Activated T-helper 2 cell treated with anti-CD3 and anti-CD28 coated beads, Interferon-gamma antibody, Interleukin-2, Interleukin-4, amounts not matched to agents 10 μg/mL and 5 μg/mL and 100 μg/mL, durations not matched to agents 14 hours and 24 hours and 36 hours (primary cell): Measurements from ENCODE around the gene PAPOLG. TPM values are rescaled to one million over a fixed set of nuclear protein-coding genes. Genes with fewer than 3 reads are reported as not detected.

Experiments
- DNase-seq: peaks from one replicate; pipeline ENCODE4 v3.0.0; 2021; ENCODE audit warnings: low spot score
- H3K27ac Mint-ChIP-seq: one replicate; pipeline ENCODE4 v1.8.0; 2021; ENCODE audit warnings: mixed read lengths
- H3K27me3 Mint-ChIP-seq: one replicate; pipeline ENCODE4 v1.8.0; 2021; ENCODE audit warnings: low read depth, mixed read lengths
- H3K36me3 Mint-ChIP-seq: one replicate; pipeline ENCODE4 v1.8.0; 2021; ENCODE audit warnings: low read depth, mixed read lengths
- H3K4me1 Mint-ChIP-seq: one replicate; pipeline ENCODE4 v1.8.0; 2021; ENCODE audit warnings: low read depth, mixed read lengths
- H3K4me3 Mint-ChIP-seq: one replicate; pipeline ENCODE4 v1.8.0; 2021; ENCODE audit warnings: low read depth, mild to moderate bottlenecking, moderate library complexity, mixed read lengths
- H3K9me3 Mint-ChIP-seq: one replicate; pipeline ENCODE4 v1.8.0; 2021; ENCODE audit warnings: mixed read lengths
- intact Hi-C: fragments of 100-400 bp; cut with micrococcal nuclease; formaldehyde crosslinking; loops from one replicate; pipeline ENCODE4 v1.15.1; 2023
- total RNA-seq: library from RNA; stranded (reverse); gene quantifications from 2 replicates; pipeline ENCODE4 v1.2.3, GENCODE V29; 2022

Gene PAPOLG
- total RNA-seq = 20.4 and 21.2 TPM in 2 replicates

DNA sequence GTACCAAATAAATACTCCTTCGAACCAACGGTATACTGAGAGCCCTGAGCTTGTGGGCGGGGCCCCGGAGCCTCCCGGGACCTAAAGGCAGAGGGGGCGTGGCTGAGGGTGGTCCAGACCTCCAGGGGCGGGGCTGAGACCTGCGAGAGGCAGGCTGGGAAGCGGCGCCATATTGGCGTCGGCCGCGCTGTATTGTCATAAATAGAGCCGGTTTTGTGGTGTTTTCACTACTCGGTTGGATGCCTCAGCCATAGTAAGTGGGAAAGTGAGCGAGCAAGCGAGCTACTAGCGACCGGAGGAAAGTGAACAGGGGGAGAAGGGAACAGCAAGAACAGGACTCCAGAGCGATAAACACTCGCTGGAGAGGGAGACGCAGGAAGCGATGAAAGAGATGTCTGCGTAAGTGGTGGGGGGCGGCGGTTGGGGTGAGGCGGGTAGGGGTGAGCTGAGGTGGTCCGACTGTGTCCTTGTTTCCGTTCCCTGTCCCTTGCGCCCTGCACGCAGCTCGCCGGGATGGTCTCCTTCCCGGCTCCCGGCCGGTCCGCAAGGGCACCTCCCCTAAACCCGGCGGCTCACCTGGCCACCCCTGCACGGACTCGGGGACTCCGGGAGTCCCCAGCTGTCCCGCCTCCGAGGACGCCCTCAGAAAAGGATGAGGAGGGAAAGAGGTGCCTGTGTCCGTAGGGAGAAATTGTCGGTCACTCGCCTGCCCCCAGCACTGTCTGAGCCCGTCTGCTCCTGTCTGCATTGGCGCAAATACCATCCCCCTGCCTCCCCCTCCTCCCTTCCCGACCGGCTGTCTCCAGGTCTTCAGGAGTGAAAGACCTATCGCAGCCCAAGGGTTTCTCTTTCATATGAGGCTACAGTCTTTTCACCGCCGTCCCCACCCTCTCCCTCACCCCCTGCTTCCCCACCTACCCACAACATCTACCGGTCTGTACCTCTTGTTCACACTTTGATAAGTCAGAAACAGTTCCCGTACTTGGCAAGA lies at the start of gene PAPOLG:
Gene PAPOLG, plus strand, starts transcription at position 172 of the 991 bp plus-strand sequence. Its CDS starts 211 bp downstream, at position 383.
- H3K4me3 Mint-ChIP-seq = peak within 1 kb of the TSS; percentile 96
- peak; percentile 94 for DNase-seq
- H3K36me3 Mint-ChIP-seq = peaks cover 20% of the 10 kb centered on the region
- no peaks in the 10 kb centered on the region for H3K27me3 Mint-ChIP-seq
- intact Hi-C loops = loop anchor here (1.0 to 5.0 kb wide), 4 partner anchors 49 to 420 kb away; no protein-coding TSS in a partner anchor
- peak within 1 kb of the TSS; percentile 96 for H3K27ac Mint-ChIP-seq
- peaks cover 29% of the 10 kb centered on the region for H3K4me1 Mint-ChIP-seq
- H3K9me3 Mint-ChIP-seq = no peaks in the 10 kb centered on the region

DNA sequence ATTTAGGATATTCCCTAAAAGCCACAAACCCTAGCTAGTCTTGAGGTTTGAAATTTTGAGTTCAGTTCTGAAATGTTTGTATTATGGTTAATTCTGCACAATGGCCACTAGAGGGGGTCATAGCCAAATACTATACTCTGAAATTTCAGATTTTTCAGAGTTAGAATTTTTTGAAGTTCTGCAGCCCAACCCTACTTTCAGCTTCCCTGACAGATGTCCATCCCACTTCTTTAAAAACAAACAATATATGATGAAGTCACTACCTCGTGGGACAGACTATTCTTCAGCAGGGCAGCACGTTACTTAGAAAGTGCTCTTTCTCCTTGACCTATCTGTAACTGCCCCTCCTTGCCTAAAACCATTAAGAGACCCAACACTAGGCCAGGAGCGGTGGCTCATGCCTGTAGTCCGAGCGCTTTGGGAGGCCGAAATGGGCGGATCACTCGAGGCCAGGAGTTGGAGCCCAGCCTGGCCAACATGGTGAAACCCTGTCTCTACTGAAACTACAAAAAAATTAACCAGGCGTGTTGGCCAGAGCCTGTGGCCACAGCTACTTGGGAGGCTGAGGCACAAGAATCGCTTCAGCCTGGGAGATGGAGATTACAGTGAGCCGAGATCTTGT lies 48.2 kb upstream of the PAPOLG start:
- Mint-ChIP-seq H3K4me1 (peaks cover 2% of the 10 kb centered on the region), H3K27me3 (peaks cover 7% of the 10 kb centered on the region), H3K27ac (no peak overlapping the region), H3K4me3 (no peak overlapping the region), H3K9me3 (no peaks in the 10 kb centered on the region), H3K36me3 (no peaks in the 10 kb centered on the region)
- intact Hi-C loops = loop anchor here (1.0 kb wide), 2 partner anchors 48 to 291 kb away; partner anchors contain the start of gene PAPOLG
- no peak for DNase-seq

DNA sequence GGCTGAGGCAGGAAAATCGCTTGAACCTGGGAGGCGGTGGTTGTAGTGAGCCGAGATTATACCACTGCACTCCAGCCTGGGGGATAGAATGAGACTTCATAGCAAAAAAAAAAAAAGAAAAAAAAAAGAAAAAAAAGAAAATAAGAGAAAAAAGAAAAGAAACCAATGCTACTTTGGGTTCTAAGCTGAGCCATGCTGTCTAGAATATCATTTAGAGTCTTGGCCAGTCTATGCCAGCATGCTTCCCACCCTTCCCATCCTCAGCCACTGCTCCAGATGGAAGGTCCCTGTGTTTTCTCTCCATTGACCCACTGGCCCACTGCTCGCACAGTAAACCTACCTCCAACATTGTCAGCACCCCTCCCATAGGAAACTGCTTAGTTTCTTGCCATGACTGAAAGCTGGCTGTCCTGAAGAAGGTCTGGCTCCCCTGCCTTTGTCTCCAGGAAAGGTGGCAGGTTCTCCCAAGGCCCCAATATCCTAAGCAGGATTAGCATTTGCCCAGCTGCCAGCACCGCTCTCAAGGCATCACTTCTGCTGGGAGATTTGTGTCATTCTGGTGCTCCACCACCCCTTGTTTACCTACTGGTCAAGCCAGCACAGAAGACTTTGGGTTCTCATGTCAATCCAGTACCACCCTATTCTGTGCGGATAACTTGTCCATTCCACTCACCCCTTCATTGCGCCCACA lies 47.3 kb upstream of the PAPOLG start:
- H3K4me1 Mint-ChIP-seq = peaks cover 2% of the 10 kb centered on the region
- H3K9me3 Mint-ChIP-seq = no peaks in the 10 kb centered on the region
- no peak overlapping the region for H3K4me3 Mint-ChIP-seq
- H3K36me3 Mint-ChIP-seq = no peaks in the 10 kb centered on the region
- no peak overlapping the region for H3K27ac Mint-ChIP-seq
- DNase-seq = no peak
- H3K27me3 Mint-ChIP-seq = peaks cover 5% of the 10 kb centered on the region
- intact Hi-C loops = no loop called here

DNA sequence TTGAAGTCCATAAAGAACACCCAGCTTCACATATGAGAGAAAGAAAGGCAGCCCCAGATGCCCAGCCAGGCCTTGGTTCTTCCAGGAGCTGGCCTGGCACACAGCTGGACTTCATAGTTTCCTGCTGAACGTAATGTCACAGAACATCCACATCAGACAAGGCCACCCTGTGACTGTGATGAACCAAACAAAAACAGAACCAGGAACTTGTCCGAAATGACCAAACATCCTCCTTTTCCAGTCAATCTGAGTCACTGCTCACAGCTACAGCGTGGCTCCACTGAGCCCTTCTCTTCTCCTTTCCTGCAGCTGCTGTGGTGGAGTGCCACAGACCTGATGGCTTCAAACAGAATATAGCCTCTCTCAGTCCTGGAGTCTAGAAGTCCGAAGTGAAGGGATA lies 45.4 kb upstream of the PAPOLG start:
- Mint-ChIP-seq H3K27ac (no peak overlapping the region), H3K4me1 (peaks cover 2% of the 10 kb centered on the region)
- DNase-seq = no peak

DNA sequence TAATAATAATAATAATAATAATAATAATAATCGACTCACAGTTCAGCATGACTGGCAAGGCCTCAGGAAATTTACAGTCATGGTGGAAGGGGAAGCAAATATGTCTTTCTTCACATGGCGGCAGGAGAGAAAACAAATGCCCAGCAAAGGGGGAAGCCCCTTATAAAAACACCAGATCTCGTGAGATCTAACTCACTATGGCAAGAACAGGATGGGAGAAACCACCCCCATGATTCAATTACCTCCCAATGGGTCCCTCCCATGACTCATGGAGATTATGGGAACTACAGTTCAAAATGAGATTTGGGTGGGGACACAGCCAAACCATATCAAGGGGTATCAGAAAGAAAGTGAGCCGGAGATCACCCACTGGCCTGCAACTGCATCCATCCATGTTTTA lies 40.5 kb upstream of the PAPOLG start:
- Mint-ChIP-seq H3K27me3 (no peaks in the 10 kb centered on the region), H3K4me3 (no peak overlapping the region), H3K9me3 (no peaks in the 10 kb centered on the region), H3K4me1 (peaks cover 2% of the 10 kb centered on the region), H3K27ac (no peak overlapping the region), H3K36me3 (no peaks in the 10 kb centered on the region)
- intact Hi-C loops = no loop called here
- DNase-seq = no peak

More for the DNA sequence above, 45.4 kb upstream of the PAPOLG start:
- Mint-ChIP-seq H3K9me3 (no peaks in the 10 kb centered on the region), H3K4me3 (no peak overlapping the region), H3K36me3 (no peaks in the 10 kb centered on the region), H3K27me3 (peaks cover 3% of the 10 kb centered on the region)
- intact Hi-C loops = no loop called here

DNA sequence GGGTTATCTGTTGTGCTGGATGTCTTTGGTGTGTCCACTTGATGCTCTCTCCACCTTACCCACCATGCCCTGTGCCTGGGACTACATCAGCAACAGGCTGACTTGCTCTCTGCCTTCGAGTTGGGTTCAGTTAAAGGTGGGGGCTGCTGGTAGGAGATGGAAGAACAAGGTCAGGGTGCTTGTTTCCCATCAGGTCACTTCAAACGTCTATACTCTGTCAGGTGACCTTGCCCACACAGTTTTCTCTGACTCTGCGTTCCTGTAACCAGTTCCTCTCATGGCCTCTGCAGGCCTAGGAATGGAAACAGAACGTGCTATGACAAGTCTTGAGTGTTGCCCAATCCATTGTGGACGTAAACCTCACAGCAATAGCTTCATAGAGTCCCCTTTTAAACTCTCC lies 38.4 kb upstream of the PAPOLG start:
- intact Hi-C loops = no loop called here
- Mint-ChIP-seq H3K36me3 (no peaks in the 10 kb centered on the region), H3K4me1 (peaks cover 2% of the 10 kb centered on the region), H3K9me3 (no peaks in the 10 kb centered on the region), H3K4me3 (no peak overlapping the region), H3K27me3 (no peaks in the 10 kb centered on the region), H3K27ac (no peak overlapping the region)
- no peak for DNase-seq

DNA sequence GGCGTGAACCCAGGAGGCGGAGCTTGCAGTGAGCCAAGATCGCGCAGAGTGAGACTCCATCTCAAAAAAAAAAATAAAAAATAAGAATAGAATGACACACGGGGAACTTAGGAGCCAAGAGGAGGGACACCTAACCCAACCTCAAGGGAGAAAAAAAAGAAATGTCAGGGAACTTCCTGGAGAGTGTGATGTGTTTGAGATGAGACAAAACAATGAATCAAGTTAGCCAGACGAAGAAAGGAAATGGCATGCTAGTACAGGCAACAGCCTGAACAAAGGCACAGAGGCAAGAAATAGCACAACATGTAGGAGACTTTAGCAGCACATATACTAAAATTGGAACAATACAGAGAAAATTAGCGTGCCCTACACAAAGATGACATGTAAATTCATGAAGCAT lies 36.7 kb upstream of the PAPOLG start:
- H3K4me3 Mint-ChIP-seq = no peak overlapping the region
- intact Hi-C loops = no loop called here
- no peak for DNase-seq
- no peaks in the 10 kb centered on the region for H3K36me3 Mint-ChIP-seq
- no peak overlapping the region for H3K27ac Mint-ChIP-seq
- no peaks in the 10 kb centered on the region for H3K9me3 Mint-ChIP-seq
- H3K4me1 Mint-ChIP-seq = peaks cover 2% of the 10 kb centered on the region
- H3K27me3 Mint-ChIP-seq = no peaks in the 10 kb centered on the region

DNA sequence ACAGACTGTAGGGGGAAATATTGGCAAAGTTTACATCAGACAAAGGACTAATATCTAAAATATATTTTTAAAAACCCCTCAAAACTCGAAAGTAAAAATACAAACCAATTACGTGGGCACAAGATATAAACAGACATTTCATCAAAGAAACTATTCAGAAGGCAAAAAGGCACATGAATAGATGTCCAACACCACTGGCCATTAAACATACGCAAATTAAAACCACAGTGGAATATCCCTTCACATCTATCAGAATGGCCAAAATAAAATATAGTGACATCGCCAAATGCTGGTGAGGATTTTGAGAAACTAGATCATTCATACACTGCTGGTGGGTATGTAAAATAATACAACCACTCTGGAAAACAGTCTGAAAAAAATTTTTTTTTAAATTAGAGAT lies 30.6 kb upstream of the PAPOLG start:
- H3K36me3 Mint-ChIP-seq = no peaks in the 10 kb centered on the region

DNA sequence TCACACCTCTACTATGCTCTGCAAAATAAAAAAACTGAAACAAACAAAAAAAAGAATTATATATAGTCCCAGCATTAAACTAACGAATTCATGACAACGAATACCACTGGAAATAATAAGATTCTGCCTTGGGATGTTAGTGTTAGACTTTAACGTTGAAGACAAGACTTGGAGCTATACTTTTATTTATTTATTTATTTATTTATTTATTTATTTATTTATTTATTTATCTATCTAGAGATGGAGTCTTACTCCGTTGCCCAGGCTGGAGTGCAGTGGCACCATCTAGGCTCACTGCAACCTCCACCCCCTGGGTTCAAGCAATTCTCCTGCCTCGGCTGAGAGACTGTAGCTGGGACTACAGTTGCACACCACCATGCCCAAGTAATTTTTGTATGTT lies 27.2 kb upstream of the PAPOLG start:
- Mint-ChIP-seq H3K27ac (no peak overlapping the region), H3K27me3 (no peaks in the 10 kb centered on the region), H3K4me1 (no peaks in the 10 kb centered on the region), H3K36me3 (no peaks in the 10 kb centered on the region), H3K9me3 (no peaks in the 10 kb centered on the region), H3K4me3 (no peak overlapping the region)
- no peak for DNase-seq
- intact Hi-C loops = no loop called here

More for the DNA sequence above, 30.6 kb upstream of the PAPOLG start:
- Mint-ChIP-seq H3K4me3 (no peak overlapping the region), H3K9me3 (no peaks in the 10 kb centered on the region), H3K4me1 (no peaks in the 10 kb centered on the region), H3K27ac (no peak overlapping the region), H3K27me3 (no peaks in the 10 kb centered on the region)
- intact Hi-C loops = no loop called here
- no peak for DNase-seq

DNA sequence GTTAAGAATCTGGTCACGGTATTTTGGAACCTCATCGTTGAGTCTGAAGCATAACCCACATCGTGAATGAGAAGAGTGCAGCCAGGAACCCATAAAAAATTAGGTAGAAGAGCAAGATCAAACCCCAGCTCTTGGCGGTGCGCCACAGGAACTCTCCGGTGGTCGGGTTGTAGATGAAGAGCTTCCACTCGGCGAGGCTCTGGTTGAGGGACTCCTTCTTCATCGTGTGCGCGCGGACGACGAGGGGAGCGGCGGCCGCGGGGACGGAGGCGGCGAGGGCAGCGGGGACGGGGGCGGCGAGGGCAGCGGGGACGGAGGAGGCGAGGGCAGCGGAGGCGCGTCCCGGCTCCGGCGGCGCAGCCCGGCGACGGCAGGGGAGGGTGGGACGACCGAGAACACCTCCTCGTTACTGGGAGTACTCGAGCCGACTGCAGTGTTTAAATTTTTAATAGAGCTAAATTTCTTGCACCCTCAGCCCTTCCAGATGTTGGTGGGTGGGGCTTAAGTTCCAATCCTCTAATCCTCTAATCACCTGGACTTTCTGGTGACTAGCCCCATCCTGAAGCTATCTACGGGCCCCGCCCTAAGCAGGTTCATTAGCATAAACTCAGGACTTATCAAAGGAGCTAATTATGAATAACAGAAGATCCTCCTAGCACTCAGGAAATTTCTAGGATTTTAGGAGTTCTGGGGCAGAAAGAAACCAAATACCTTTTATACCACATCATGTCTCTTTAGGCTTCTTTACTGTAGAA lies 20.4 kb upstream of the PAPOLG start:
- Mint-ChIP-seq H3K36me3 (no peaks in the 10 kb centered on the region), H3K4me3 (peak overlapping the region; percentile 76), H3K4me1 (peaks cover 7% of the 10 kb centered on the region), H3K27me3 (peaks cover 24% of the 10 kb centered on the region), H3K9me3 (no peaks in the 10 kb centered on the region), H3K27ac (no peak overlapping the region)
- DNase-seq = no peak
- intact Hi-C loops = no loop called here

DNA sequence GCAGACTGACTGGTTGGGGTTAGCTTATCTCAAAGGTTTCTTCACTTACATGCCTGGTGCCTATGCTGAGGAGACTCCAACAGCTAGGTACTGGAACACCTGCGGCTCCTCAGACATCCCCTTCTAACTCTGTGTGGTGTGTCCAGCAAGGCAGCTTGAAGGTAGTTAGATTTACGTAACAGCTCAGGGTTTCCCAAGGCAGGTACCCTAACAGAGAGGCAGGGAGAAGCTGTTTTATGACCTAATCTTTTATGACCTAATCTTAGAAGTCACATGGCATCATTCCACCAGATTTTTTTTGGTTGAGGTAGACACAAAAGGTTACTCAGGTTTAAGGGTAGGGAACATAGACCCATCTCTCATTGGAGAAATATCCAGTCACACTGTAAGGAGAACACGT lies 17.4 kb upstream of the PAPOLG start:
- peaks cover 7% of the 10 kb centered on the region for H3K4me1 Mint-ChIP-seq

DNA sequence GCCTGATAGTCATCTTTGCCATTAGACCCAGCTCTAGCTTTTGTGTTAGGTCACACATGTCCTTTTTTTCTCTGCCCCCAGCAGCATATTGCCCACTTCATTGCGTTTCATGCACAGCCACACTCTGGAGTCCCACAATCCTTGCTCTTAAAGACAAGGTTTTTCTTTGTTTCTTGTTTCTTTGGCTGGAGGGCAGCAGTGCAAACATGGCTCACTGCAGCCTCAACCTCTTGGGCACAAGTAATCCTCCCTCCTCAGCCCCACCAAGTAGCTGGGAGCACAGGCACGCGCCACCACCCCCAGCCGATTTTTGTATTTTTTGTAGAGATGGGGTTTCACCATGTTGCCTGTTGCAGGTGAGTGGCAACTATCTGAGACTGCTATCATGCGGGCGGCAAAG lies 16.9 kb upstream of the PAPOLG start:
- Mint-ChIP-seq H3K27ac (no peak overlapping the region), H3K36me3 (no peaks in the 10 kb centered on the region), H3K4me3 (no peak overlapping the region), H3K27me3 (peaks cover 24% of the 10 kb centered on the region), H3K4me1 (peaks cover 7% of the 10 kb centered on the region), H3K9me3 (no peaks in the 10 kb centered on the region)
- intact Hi-C loops = no loop called here
- DNase-seq = no peak

More for the DNA sequence above, 17.4 kb upstream of the PAPOLG start:
- no peaks in the 10 kb centered on the region for H3K9me3 Mint-ChIP-seq
- no peaks in the 10 kb centered on the region for H3K36me3 Mint-ChIP-seq
- H3K27me3 Mint-ChIP-seq = peaks cover 24% of the 10 kb centered on the region
- intact Hi-C loops = no loop called here
- no peak overlapping the region for H3K4me3 Mint-ChIP-seq
- DNase-seq = no peak
- H3K27ac Mint-ChIP-seq = no peak overlapping the region
